ENCODE results near the gene IL1RAPL1.

The IL1RAPL1 gene

DNA sequence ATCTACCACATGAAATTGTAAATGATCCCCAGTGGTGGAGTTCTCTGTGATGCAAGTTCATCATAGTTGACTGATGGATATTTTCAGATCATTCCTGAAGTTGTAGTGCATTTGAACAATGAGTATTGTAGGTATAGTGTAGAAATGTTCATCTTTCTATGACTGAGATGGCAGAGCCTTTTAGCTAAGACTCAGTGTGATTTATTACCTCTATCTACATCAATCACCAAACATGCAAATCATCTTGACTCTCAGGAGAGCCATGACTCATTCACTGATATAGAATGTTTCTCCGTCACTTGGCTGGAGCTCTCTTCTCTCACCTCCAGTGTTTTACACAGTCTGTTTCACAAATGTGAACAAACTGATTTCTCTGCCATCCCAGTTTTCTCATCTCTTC, 392.6 kb downstream of the IL1RAPL1 start:
- DNase-seq (ENCODE audit: low read depth in 2 of 2), result no peak

DNA sequence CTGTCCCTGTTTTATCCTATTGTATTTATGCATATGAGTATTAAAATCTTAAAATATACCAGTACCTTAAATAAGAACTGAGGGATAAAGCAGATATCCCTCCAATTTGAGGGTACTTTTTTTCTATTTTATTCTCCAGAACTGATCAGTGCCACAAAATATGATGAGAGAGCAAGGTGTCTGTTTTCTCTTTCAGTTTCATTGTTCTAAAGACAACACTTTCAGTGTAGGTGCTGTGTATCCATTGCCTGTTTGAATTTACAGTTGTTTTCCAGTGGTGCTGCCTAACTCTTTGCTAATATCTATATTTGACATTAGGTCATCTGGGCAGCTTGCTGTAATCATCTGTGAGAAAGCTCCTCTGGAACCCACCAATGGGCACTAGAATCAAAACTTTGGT, 394.7 kb downstream of the IL1RAPL1 start:
- DNase-seq (ENCODE audit: low read depth in 2 of 2), result no peak

- DNase-seq (ENCODE audit: low read depth in 2 of 2), result no peak
Observed at GRCh38 chrX:28988246-28988645, 401.0 kb downstream of the IL1RAPL1 start.

GRCh38 chrX:28997706-28998463, 410.6 kb downstream of the IL1RAPL1 start:
- DNase-seq (ENCODE audit: low read depth in 2 of 2), result no peak

DNA sequence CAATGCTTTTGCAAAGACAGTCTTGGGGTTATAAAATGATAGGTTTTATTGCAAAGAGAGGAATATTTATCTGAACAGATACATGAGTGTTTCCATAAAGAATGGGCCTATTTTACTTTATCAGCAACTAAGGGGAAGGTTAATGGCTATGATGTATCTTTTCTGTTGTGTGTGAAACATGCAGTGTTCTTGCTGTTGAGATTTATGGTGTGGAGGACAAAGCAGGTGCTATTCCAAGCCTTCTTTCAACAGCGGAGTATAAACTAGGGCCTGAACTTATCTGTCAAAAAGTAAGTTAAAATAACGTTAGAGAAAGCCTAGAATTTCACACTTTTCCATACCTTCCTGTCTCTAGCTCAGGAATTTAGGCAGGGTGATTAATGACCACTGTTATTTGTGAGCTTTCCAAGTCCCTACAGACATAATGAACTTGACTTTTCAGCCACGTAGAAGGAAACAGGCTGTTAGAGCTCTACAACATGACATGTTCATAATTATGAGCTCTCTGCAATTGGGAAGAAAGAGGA, 411.4 kb downstream of the IL1RAPL1 start:
- DNase-seq (ENCODE audit: low read depth in 2 of 2), result no peak

DNA sequence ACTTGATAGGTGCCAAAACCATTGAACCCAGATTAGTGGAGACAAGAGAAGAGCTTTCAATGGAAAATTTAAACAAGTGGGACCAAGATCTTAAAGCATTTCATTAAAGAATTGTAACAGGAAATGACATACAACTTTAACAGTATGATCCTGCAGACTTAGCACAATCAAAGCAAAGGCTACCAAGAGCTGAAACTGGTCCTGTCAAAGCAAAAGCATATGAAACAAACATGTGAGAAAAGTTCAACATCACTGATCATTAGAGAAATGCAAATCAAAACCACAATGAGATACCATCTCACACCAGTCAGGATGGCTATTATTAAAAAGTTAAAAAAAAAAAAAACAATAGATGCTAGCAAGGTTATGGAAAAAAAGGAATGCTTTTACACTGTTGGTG, 425.6 kb downstream of the IL1RAPL1 start:
- DNase-seq (ENCODE audit: low read depth in 2 of 2), result no peak

GRCh38 chrX:29023207-29023606, 436.0 kb downstream of the IL1RAPL1 start:
- DNase-seq (ENCODE audit: low read depth in 2 of 2), result no peak

- no peak for DNase-seq (ENCODE audit: low read depth in 2 of 2)
Observed at GRCh38 chrX:29024871-29025270, 437.6 kb downstream of the IL1RAPL1 start.

GRCh38 chrX:29039501-29039900, 452.3 kb downstream of the IL1RAPL1 start:
- DNase-seq (ENCODE audit: low read depth in 2 of 2), result no peak

DNA sequence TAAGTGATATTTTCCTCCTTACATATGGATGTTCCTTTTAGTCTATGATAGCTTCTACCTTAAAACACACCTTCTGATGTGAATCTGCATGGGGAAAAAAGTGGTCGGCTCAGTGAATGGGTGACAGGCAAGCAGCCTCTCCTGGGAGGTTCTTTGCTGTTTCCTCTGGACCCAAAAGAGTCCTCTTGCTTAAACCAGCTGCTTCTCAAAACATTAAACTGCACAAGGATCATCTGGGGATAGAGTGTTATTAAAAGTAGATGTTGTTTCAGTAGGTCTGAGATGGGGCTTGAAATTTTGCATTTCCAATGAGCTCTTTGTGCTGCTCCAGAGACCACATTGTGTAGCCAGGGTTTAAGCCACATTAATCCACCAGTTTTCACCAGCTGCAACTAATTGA, 452.9 kb downstream of the IL1RAPL1 start:
- no peak for DNase-seq (ENCODE audit: low read depth in 2 of 2)

GRCh38 chrX:29042341-29042740, 455.1 kb downstream of the IL1RAPL1 start:
- no peak for DNase-seq (ENCODE audit: low read depth in 2 of 2)

DNA sequence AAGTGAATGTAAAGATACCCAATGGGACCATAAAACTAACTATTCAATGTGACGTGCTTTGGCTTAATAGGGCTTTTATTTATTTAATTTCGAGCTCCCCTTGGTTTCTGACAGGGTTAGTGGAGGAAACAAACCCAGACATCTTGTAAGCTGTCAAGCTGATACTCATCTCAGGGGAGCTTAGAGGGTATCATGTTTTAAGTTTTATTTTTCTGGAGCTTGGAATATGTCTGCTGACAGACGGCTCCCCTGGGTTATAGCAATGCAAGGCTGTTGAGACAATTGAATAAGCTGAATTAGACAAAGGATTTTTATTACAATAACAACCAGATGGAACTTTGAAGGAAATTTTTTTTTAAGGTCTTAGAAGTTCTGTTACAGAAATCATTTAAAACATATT, 456.5 kb downstream of the IL1RAPL1 start:
- no peak for DNase-seq (ENCODE audit: low read depth in 2 of 2)

DNA sequence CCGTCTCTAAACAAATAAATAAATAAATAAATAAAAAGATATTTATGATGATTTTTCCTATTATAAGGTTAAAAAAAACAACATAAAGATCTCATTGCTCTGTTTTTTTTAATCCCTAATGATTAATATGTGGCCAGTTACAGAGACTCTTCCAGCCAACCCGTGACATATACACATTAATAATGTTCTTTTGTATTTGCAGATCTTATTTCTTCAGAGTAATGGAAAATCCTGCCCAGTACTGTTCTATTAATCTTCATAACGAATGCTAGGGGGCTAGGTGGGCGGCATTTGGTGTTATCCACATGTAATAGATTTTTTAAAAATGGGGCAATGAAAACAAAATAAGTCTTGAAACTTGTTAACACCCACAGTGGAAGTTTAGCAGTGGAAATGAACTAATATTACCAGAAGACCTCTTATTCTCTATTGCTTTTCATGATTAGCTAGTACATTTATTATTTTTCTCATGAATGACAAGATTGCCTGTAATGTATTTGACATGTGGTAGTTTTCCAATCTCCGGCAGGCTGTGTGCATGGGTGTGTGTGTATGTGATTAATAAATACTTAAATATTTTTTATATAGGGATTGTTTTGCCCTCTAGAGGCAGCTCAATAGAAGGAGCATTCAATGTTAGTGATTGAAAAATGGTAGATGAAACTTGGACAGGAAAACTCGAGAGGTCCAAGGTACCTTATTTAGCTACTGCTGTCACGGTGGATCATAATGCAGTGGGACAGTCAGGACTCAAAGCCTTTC, 457.4 kb downstream of the IL1RAPL1 start:
- DNase-seq (ENCODE audit: low read depth in 2 of 2), result no peak

DNA sequence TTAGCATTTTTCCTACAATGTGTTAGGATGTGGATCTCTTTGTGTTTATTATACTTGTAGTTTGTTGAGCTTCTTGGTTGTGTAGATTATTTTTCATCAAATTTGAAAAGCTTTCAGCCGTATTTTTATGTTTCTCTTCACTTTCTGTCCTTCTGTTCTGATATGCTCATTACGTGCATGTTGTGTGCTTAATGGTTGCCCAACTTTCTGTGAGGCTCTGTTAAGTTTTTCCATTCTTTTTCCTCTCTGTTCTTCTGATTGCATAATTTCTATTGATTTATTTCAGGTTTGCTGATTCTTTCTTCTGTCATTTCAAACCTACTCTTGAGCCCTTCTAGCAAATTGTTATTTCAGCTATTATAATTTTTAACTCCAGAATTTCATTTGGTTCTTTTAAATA, 478.2 kb downstream of the IL1RAPL1 start:
- no peak for DNase-seq (ENCODE audit: low read depth in 2 of 2)

GRCh38 chrX:29066516-29066915, 479.3 kb downstream of the IL1RAPL1 start:
- DNase-seq (ENCODE audit: low read depth in 2 of 2), result no peak

DNA sequence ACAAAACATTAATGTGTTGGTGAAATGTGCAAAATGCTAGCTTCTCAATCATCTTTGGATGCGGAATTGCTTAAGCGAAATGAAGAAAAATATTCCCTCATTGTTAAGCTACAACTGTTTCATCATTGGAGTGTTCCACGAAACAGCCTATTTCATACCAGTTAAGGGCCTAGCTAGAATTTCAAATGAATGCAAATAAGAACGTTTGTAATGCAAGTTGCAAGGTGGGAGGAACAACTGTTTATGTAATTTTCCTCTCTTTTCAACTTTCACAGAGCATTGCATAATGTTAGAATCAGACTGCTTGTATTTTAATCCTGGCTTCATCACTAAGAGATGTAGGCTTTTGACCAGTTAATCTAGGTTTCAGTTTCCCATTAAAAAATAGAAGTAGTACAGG, 480.1 kb downstream of the IL1RAPL1 start:
- DNase-seq (ENCODE audit: low read depth in 2 of 2), result no peak

DNA sequence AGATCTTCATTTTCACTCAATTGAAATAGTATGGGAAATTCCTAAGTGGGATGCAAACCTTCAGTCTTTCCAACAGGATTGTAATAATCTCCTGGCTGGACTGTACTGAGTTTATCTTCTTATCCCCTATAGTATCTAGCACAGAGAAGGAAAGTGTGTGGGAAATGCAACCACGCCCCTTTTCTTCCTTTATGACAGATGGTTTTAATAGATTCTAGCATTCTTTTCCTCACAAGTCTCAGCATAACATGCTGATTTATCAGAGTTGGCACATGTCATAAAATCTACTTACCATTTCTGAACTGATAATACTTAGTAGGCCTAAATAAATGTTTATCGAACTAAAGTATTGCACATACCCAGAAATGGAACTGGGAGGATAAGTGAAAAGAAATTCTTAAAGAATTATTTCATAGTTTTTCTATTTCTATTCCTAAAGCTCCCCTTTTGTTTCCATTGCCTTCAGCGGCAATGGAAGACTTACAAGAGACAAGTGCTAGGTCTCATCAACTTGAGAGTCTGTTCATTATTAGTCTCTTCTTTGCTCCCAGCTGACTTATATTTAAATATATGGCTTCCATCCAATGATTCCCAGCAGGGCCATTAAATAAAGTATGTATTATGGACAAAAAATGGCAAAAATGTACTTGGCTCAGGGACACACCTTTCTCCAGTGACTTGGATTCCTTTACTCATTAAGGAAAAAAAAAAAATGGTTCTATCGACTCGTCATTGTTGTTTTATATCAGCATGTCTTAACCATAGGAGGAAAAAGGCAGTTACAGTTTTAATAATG, 484.5 kb downstream of the IL1RAPL1 start:
- DNase-seq (ENCODE audit: low read depth in 2 of 2), result no peak

DNA sequence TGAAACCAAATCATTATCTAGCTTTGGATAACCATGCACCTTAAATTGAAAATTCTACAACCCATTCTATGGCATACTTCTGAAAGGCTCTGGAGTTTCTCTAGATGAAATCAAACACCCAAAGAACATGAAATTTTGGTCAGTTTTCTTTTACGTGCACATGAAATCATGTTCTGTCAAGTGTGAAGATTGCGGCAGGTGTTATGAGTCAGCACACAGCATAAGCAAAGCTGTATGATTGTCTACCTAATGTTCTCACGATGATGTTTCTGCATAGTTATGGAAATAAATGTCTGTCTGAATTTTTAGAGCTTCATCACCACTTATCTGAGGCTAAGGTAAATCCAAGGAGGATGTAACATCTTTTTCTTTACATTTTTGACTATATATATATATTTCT, 495.3 kb downstream of the IL1RAPL1 start:
- no peak for DNase-seq (ENCODE audit: low read depth in 2 of 2)

- DNase-seq (ENCODE audit: low read depth in 2 of 2), result no peak
Observed at GRCh38 chrX:29083823-29084222, 496.6 kb downstream of the IL1RAPL1 start.

DNA sequence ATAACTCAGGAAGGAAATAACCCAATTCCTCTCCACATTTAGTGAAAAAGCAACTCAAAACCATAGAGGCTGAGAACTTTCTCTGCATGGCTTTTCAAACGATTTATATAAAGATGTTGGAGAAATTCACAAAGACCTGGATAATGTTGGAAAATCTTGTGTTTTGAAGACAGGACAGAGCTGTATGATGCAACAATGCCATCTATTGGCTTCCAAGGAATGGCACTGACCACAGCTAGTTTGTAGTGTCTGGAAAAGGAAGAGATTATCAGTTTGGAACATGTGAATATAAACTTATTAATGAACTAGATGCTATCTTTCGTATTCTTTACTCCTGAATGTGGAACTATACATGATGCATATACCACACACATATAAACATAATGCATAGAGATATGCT, 503.6 kb downstream of the IL1RAPL1 start:
- no peak for DNase-seq (ENCODE audit: low read depth in 2 of 2)

DNA sequence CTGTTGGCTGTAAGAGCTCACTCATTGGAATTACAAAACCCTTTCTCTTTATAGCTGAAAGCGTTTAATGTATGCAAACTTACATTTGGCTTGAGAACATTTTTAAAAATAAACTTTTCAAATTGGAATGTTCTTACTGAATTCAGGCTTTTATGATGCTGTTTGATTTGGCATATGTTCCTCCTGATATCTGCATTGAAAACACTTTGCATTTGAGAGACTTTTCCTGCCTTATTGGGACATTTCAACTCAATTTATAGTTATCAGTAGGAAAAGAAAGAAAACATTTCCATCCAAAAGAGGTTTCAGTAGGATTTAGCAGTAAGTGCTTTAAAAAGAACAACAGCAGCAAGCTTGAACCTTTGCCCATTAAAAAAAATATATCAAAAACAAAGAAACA, 520.0 kb downstream of the IL1RAPL1 start:
- DNase-seq (ENCODE audit: low read depth in 2 of 2), result no peak

GRCh38 chrX:29110041-29110440, 522.8 kb downstream of the IL1RAPL1 start:
- DNase-seq (ENCODE audit: low read depth in 2 of 2), result no peak
